Muscle layer of duodenum (tissue), 2 donors: Measurements from ENCODE around the gene KPRP.

Experiments
- H3K27ac ChIP-seq: one replicate; pipeline ENCODE4 v1.7.0; 2013; ENCODE audit warnings: mild to moderate bottlenecking, low read length
- H3K27me3 ChIP-seq: one replicate; pipeline ENCODE4 v1.7.0; 2013; ENCODE audit warnings: low read depth, mild to moderate bottlenecking, control low read depth, low read length
- H3K36me3 ChIP-seq, 2 donors: one replicate each; pipeline ENCODE4 v1.7.0; 2013; ENCODE audit warnings: low read length in 2 of 2, control low read depth in 1 of 2, mild to moderate bottlenecking in 1 of 2; ENCODE audit not compliant: insufficient read depth in 2 of 2, control insufficient read depth in 1 of 2
- H3K4me1 ChIP-seq, 2 donors: one replicate each; pipeline ENCODE4 v1.7.0; 2013; ENCODE audit warnings: low read length in 2 of 2, mild to moderate bottlenecking in 2 of 2, control low read depth in 1 of 2, moderate library complexity in 1 of 2; ENCODE audit not compliant: insufficient read depth in 2 of 2, control insufficient read depth in 1 of 2
- H3K4me3 ChIP-seq, 2 donors: one replicate each; pipeline ENCODE4 v1.7.0; 2013; ENCODE audit warnings: low read length in 2 of 2, low read depth in 1 of 2, mild to moderate bottlenecking in 1 of 2
- H3K9me3 ChIP-seq, 2 donors: one replicate each; pipeline ENCODE4 v1.7.0; 2013; ENCODE audit warnings: low read length in 2 of 2, control low read depth in 1 of 2, mild to moderate bottlenecking in 1 of 2; ENCODE audit not compliant: control insufficient read depth in 1 of 2
- donor health status: healthy.

Gene KPRP

GRCh38 chr1:152747831-152748230 is 10.0 kb upstream of the KPRP start:
- H3K4me1 ChIP-seq: no peaks in the 10 kb centered on the region
- no peak overlapping the region for H3K27ac ChIP-seq
- no peaks in the 10 kb centered on the region for H3K9me3 ChIP-seq
- H3K36me3 ChIP-seq: no peaks in the 10 kb centered on the region
- H3K4me3 ChIP-seq: no peak overlapping the region
- no peaks in the 10 kb centered on the region for H3K27me3 ChIP-seq

GRCh38 chr1:152752225-152752624 is 5.6 kb upstream of the KPRP start:
- H3K27ac ChIP-seq: no peak overlapping the region
- H3K27me3 ChIP-seq: no peaks in the 10 kb centered on the region
- no peaks in the 10 kb centered on the region for H3K4me1 ChIP-seq
- H3K36me3 ChIP-seq: no peaks in the 10 kb centered on the region
- no peak overlapping the region for H3K4me3 ChIP-seq
- no peaks in the 10 kb centered on the region for H3K9me3 ChIP-seq

DNA sequence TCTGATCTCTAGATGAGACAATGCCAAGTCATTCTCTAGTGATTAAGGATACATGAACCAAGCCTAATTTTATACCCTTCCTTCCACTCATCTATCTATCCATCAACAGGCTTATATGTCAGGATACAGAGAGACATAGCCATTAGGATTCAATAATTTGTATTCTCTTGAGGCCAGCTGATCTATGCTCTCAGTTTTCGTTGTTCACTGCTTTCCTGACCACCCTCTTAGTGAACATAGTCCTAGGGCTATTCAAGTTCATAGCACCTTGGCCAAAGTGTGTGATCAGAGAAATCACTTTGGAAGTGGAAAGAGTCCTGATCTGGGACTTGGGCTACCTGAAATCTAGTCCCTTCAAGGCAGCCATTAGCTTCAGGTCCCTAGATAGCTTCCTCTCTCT is 4.2 kb upstream of the KPRP start:
- H3K27me3 ChIP-seq: no peaks in the 10 kb centered on the region
- H3K36me3 ChIP-seq: no peaks in the 10 kb centered on the region
- no peak overlapping the region for H3K4me3 ChIP-seq
- no peaks in the 10 kb centered on the region for H3K9me3 ChIP-seq
- no peaks in the 10 kb centered on the region for H3K4me1 ChIP-seq
- no peak overlapping the region for H3K27ac ChIP-seq

DNA sequence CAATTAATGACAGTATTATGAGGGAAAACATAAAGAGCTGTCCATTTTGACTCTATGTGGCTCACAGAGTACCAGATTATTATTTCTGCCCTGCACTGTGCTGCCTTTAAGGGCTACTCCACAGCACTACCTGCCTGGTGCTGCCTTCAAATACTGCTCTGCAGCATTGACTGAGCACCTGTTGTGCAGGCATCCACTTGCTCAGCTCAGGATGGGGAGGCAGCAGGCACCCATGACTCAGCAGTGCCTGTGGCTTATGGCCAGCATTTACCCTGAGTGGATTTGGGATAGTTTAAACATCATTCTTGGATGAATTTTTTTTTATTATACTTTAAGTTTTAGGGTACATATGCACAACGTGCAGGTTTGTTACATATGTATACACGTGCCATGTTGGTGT is 953 bp upstream of the KPRP start:
- Histone ChIP-seq H3K36me3 (no peaks in the 10 kb centered on the region), H3K27ac (no peak overlapping the region), H3K27me3 (no peaks in the 10 kb centered on the region), H3K4me1 (no peaks in the 10 kb centered on the region), H3K9me3 (no peaks in the 10 kb centered on the region), H3K4me3 (no peak overlapping the region)

DNA sequence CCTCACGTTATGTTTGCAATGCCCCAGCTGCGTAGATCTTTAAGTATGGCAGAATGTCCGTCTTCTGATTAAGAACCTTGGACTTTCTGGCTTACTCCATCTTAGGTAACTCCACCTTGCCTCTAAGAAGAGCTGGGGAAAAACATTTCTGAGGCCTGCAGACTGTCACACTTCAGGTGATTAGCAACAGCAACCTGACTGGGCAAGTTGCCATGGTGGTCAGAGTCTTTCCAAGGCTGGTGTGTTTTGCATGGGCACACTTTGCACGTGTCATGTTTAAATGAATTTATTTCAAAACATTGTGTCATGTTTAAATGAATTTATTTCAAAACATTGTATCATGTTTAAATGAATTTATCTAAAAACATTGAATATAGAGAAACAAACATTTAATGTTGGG is 811 bp downstream of the KPRP start:
- no peak overlapping the region for H3K27ac ChIP-seq
- no peaks in the 10 kb centered on the region for H3K4me1 ChIP-seq
- no peak overlapping the region for H3K4me3 ChIP-seq
- H3K9me3 ChIP-seq: no peaks in the 10 kb centered on the region
- no peaks in the 10 kb centered on the region for H3K36me3 ChIP-seq
- H3K27me3 ChIP-seq: no peaks in the 10 kb centered on the region

DNA sequence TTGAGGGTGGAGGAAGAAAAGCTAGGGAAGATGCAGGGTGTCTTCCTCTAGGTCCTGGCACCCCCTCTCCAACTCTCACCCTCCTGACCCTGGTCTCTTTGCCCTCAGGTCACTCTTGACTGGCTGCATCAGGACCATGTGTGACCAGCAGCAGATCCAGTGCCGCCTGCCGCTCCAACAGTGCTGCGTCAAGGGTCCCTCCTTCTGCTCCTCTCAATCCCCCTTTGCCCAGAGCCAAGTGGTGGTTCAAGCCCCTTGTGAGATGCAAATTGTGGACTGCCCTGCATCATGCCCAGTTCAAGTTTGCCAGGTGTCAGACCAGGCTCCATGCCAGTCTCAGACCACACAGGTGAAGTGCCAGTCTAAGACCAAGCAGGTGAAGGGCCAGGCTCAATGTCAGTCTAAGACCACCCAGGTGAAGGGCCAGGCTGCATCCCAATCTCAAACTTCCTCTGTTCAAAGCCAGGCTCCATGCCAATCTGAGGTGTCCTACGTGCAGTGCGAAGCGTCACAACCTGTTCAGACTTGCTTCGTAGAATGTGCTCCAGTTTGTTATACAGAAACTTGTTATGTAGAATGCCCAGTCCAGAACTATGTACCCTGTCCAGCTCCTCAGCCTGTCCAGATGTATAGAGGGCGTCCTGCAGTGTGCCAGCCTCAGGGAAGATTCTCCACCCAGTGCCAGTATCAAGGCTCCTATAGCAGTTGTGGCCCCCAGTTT is 1.8 kb downstream of the KPRP start:
- H3K36me3 ChIP-seq: no peaks in the 10 kb centered on the region
- H3K4me1 ChIP-seq: no peaks in the 10 kb centered on the region
- no peaks in the 10 kb centered on the region for H3K9me3 ChIP-seq
- no peaks in the 10 kb centered on the region for H3K27me3 ChIP-seq
- H3K27ac ChIP-seq: no peak overlapping the region
- H3K4me3 ChIP-seq: no peak overlapping the region

- Histone ChIP-seq H3K36me3 (no peaks in the 10 kb centered on the region), H3K27ac (no peak overlapping the region), H3K4me3 (no peak overlapping the region), H3K9me3 (no peaks in the 10 kb centered on the region), H3K27me3 (no peaks in the 10 kb centered on the region), H3K4me1 (no peaks in the 10 kb centered on the region)
These were observed 2.8 kb downstream of the KPRP start for GRCh38 chr1:152760551-152761190.

DNA sequence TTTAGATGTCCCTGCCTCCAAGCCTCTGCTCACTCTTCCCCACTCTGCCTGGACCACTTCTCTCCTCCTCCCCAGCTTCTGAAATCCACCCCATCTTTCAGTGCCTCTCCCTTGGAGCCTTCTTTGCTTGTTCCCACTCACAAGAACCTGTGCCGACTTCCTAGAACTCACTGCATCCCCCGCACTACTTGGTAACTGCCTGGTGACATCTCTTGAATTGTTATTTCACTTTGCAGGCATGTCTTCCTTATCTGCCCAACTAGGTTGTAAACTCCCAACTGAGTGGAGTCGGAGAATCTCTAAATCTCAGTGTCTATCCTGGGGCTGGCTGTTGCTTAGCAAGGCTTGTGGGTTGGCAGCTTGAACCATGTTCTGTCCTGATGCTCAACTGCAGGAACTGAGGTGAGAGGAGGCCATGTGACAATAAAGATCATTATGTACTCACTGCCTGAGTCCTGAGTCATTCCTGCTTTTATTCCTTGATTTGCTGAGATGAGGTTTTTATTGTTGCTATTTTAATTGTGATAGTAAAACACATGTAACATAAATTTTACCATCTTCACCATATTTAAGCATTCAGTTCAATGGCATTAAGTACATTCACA is 3.9 kb downstream of the KPRP start:
- Histone ChIP-seq H3K27ac (no peak overlapping the region), H3K9me3 (no peaks in the 10 kb centered on the region), H3K4me1 (no peaks in the 10 kb centered on the region), H3K36me3 (no peaks in the 10 kb centered on the region), H3K4me3 (no peak overlapping the region), H3K27me3 (no peaks in the 10 kb centered on the region)

- Histone ChIP-seq H3K9me3 (no peaks in the 10 kb centered on the region), H3K36me3 (no peaks in the 10 kb centered on the region), H3K4me3 (no peak overlapping the region), H3K27me3 (no peaks in the 10 kb centered on the region), H3K27ac (no peak overlapping the region), H3K4me1 (no peaks in the 10 kb centered on the region)
These were observed 11.2 kb downstream of the KPRP start for GRCh38 chr1:152768847-152769533.

- Histone ChIP-seq H3K27ac (no peak overlapping the region), H3K36me3 (no peaks in the 10 kb centered on the region), H3K9me3 (no peaks in the 10 kb centered on the region), H3K4me3 (no peak overlapping the region), H3K4me1 (no peaks in the 10 kb centered on the region), H3K27me3 (no peaks in the 10 kb centered on the region)
These were observed 12.6 kb downstream of the KPRP start for GRCh38 chr1:152770411-152770810.

DNA sequence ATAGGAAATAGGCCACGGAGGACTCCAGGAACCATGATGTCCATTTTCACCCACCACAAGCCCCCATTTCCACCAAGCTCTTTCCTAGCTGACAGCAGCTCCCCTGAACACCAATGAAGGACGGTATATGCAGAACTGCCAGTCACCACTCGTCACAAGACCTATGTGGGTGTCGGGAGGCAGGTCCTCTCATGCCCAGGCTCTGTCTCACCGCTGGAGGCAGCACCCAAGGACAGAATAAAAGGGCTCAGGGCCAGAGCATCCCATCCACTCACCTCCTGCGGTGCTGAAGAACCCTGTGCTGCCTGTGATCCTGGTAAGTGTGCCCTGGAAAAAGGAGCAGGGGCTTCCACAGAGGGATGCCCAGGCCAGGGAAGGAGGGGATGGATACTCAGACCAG is 17.1 kb downstream of the KPRP start, which contains the start of gene LCE1F:
Gene LCE1F, plus strand, starts transcription at position 266 of the 400 bp plus-strand sequence. CDS start 1,232 bp downstream, outside the sequence.
- Histone ChIP-seq H3K4me3 (no peak within 1 kb of the TSS), H3K27me3 (no peaks in the 10 kb centered on the region), H3K36me3 (no peaks in the 10 kb centered on the region), H3K4me1 (no peaks in the 10 kb centered on the region), H3K9me3 (peaks cover 0 to 3% of the 10 kb centered on the region in 2 donors), H3K27ac (no peak within 1 kb of the TSS)
